ENCODE measurements around the gene HIPK2.

Gene HIPK2

GRCh38 chr7:139713061-139713460, 64.7 kb downstream of the HIPK2 start:
- no peak for FAIRE-seq
- TF ChIP-seq CTCF (IDR thresholded peaks at IDR 0.05; ENCODE audit: insufficient read depth, missing control alignments): no peak
- DNase-seq (ENCODE audit: insufficient read length, low spot score): no peak

- FAIRE-seq: no peak
- no peak for TF ChIP-seq CTCF (IDR thresholded peaks at IDR 0.05; ENCODE audit: insufficient read depth, missing control alignments)
- DNase-seq (ENCODE audit: insufficient read length, low spot score): no peak
These were observed 65.6 kb downstream of the HIPK2 start for GRCh38 chr7:139711991-139712743.

- no peak for TF ChIP-seq CTCF (IDR thresholded peaks at IDR 0.05; ENCODE audit: insufficient read depth, missing control alignments)
- no peak for FAIRE-seq
These were observed 67.8 kb downstream of the HIPK2 start for GRCh38 chr7:139710036-139710435.

GRCh38 chr7:139709485-139709884, 68.3 kb downstream of the HIPK2 start:
- TF ChIP-seq CTCF (IDR thresholded peaks at IDR 0.05; ENCODE audit: insufficient read depth, missing control alignments): no peak
- FAIRE-seq: no peak
- DNase-seq (ENCODE audit: insufficient read length, low spot score): no peak

More at GRCh38 chr7:139710036-139710435, 67.8 kb downstream of the HIPK2 start:
- DNase-seq (ENCODE audit: insufficient read length, low spot score): no peak

- FAIRE-seq (no peak), DNase-seq (ENCODE audit: insufficient read length, low spot score) (no peak)
- no peak for TF ChIP-seq CTCF (IDR thresholded peaks at IDR 0.05; ENCODE audit: insufficient read depth, missing control alignments)
These were observed 69.3 kb downstream of the HIPK2 start for GRCh38 chr7:139708541-139708940.

GRCh38 chr7:139706837-139707236, 71.0 kb downstream of the HIPK2 start:
- DNase-seq (ENCODE audit: insufficient read length, low spot score): no peak
- no peak for TF ChIP-seq CTCF (IDR thresholded peaks at IDR 0.05; ENCODE audit: insufficient read depth, missing control alignments)
- no peak for FAIRE-seq

- FAIRE-seq: no peak
- TF ChIP-seq CTCF (IDR thresholded peaks at IDR 0.05; ENCODE audit: insufficient read depth, missing control alignments): no peak
- DNase-seq (ENCODE audit: insufficient read length, low spot score): no peak
These were observed 73.4 kb downstream of the HIPK2 start for GRCh38 chr7:139704308-139704879.

All from D721Med (cell line).